Activated CD4-positive, alpha-beta T cell treated with anti-CD3 and anti-CD28 coated beads, Interleukin-2, amount 10 ng/mL, durations not matched to agents 7 days and 5 days (primary cell): ENCODE results near the gene ZNF618. TPM values are rescaled to one million over a fixed set of nuclear protein-coding genes. Genes with fewer than 3 reads are reported as not detected.

ENCODE experiments used
- CTCF ChIA-PET: fragments of 350-600 bp; sonication (Branson Sonifier 250); formaldehyde crosslinking; loops from one replicate; lab custom pipeline; 2021; ENCODE audit warnings: antibody characterized with exemption; lab: Charles Lee
- POLR2A ChIA-PET: fragments of 350-600 bp; sonication (Branson Sonifier 250); formaldehyde crosslinking; loops from one replicate; lab custom pipeline; 2021; ENCODE audit warnings: antibody characterized with exemption; lab: Charles Lee
- DNase-seq: peaks from one replicate; pipeline ENCODE4 v3.0.0-alpha.2; 2020
- H3K27ac Mint-ChIP-seq: one replicate; pipeline ENCODE4 v1.8.0; 2021; ENCODE audit warnings: mild to moderate bottlenecking, moderate library complexity, mixed read lengths
- H3K27me3 Mint-ChIP-seq: one replicate; pipeline ENCODE4 v1.8.0; 2021; ENCODE audit warnings: mixed read lengths
- H3K36me3 Mint-ChIP-seq: one replicate; pipeline ENCODE4 v1.8.0; 2021; ENCODE audit warnings: low read depth, mixed read lengths
- H3K4me1 Mint-ChIP-seq: one replicate; pipeline ENCODE4 v1.8.0; 2021; ENCODE audit warnings: mixed read lengths
- H3K4me3 Mint-ChIP-seq: one replicate; pipeline ENCODE4 v1.8.0; 2021; ENCODE audit warnings: mild to moderate bottlenecking, moderate library complexity, mixed read lengths
- H3K9me3 Mint-ChIP-seq: one replicate; pipeline ENCODE4 v1.8.0; 2021; ENCODE audit warnings: mixed read lengths
- total RNA-seq, 2 experiments: library from RNA; stranded (reverse); gene quantifications; one replicate each; pipeline ENCODE4 v1.2.3, GENCODE V29; 2021

The ZNF618 gene
- total RNA-seq, 2 experiments from 2014 or later, result 0.21 to 0.27 TPM

GRCh38 chr9:113918697-113919350, 42.7 kb downstream of the ZNF618 start:
- H3K36me3 Mint-ChIP-seq, result no peaks in the 10 kb centered on the region

GRCh38 chr9:113919382-113919781, 43.3 kb downstream of the ZNF618 start:
- ChIA-PET CTCF (no interaction called here), POLR2A (no interaction called here)
- no peak overlapping the region for H3K27ac Mint-ChIP-seq
- H3K4me3 Mint-ChIP-seq, result no peak overlapping the region
- DNase-seq, result no peak
- H3K4me1 Mint-ChIP-seq, result no peaks in the 10 kb centered on the region
- H3K9me3 Mint-ChIP-seq, result peaks cover 3% of the 10 kb centered on the region
- H3K27me3 Mint-ChIP-seq, result no peaks in the 10 kb centered on the region
- no peaks in the 10 kb centered on the region for H3K36me3 Mint-ChIP-seq

More at GRCh38 chr9:113918697-113919350, 42.7 kb downstream of the ZNF618 start:
- Mint-ChIP-seq H3K4me3 (no peak overlapping the region), H3K27me3 (no peaks in the 10 kb centered on the region), H3K27ac (no peak overlapping the region), H3K9me3 (peaks cover 3% of the 10 kb centered on the region), H3K4me1 (no peaks in the 10 kb centered on the region)
- POLR2A ChIA-PET, result no interaction called here
- no peak for DNase-seq
- CTCF ChIA-PET, result no interaction called here

- Mint-ChIP-seq H3K36me3 (no peaks in the 10 kb centered on the region), H3K4me1 (no peaks in the 10 kb centered on the region), H3K9me3 (peaks cover 3% of the 10 kb centered on the region), H3K4me3 (no peak overlapping the region), H3K27me3 (peaks cover 2% of the 10 kb centered on the region), H3K27ac (no peak overlapping the region)
- ChIA-PET CTCF (no interaction called here), POLR2A (no interaction called here)
- DNase-seq, result no peak
These were observed 43.8 kb downstream of the ZNF618 start for GRCh38 chr9:113919871-113920270.

- Mint-ChIP-seq H3K27ac (no peak overlapping the region), H3K36me3 (no peaks in the 10 kb centered on the region), H3K27me3 (peaks cover 2% of the 10 kb centered on the region), H3K9me3 (peaks cover 3% of the 10 kb centered on the region), H3K4me1 (no peaks in the 10 kb centered on the region), H3K4me3 (no peak overlapping the region)
- no peak for DNase-seq
- ChIA-PET CTCF (no interaction called here), POLR2A (no interaction called here)
These were observed 44.8 kb downstream of the ZNF618 start for GRCh38 chr9:113920872-113921271.

- no peaks in the 10 kb centered on the region for H3K36me3 Mint-ChIP-seq
- CTCF ChIA-PET, result no interaction called here
- no peak for DNase-seq
These were observed 45.4 kb downstream of the ZNF618 start for GRCh38 chr9:113921396-113921925.

GRCh38 chr9:113922160-113922559, 46.1 kb downstream of the ZNF618 start:
- H3K4me1 Mint-ChIP-seq, result no peaks in the 10 kb centered on the region
- H3K27me3 Mint-ChIP-seq, result peaks cover 2% of the 10 kb centered on the region
- no peak overlapping the region for H3K27ac Mint-ChIP-seq
- ChIA-PET POLR2A (no interaction called here), CTCF (no interaction called here)
- H3K4me3 Mint-ChIP-seq, result no peak overlapping the region
- no peak for DNase-seq
- no peaks in the 10 kb centered on the region for H3K36me3 Mint-ChIP-seq
- peaks cover 3% of the 10 kb centered on the region for H3K9me3 Mint-ChIP-seq

More at GRCh38 chr9:113921396-113921925, 45.4 kb downstream of the ZNF618 start:
- Mint-ChIP-seq H3K27me3 (peaks cover 2% of the 10 kb centered on the region), H3K9me3 (peaks cover 3% of the 10 kb centered on the region), H3K27ac (no peak overlapping the region), H3K4me1 (no peaks in the 10 kb centered on the region), H3K4me3 (no peak overlapping the region)
- POLR2A ChIA-PET, result no interaction called here

- no peaks in the 10 kb centered on the region for H3K4me1 Mint-ChIP-seq
- peaks cover 3% of the 10 kb centered on the region for H3K9me3 Mint-ChIP-seq
- no peaks in the 10 kb centered on the region for H3K36me3 Mint-ChIP-seq
- no peak overlapping the region for H3K4me3 Mint-ChIP-seq
- ChIA-PET CTCF (interaction anchor here (1.1 kb wide), 1 partner anchor 14 kb away, joined by 7 read pairs; no protein-coding TSS in a partner anchor), POLR2A (no interaction called here)
- H3K27me3 Mint-ChIP-seq, result peaks cover 2% of the 10 kb centered on the region
- H3K27ac Mint-ChIP-seq, result no peak overlapping the region
- no peak for DNase-seq
These were observed 50.1 kb downstream of the ZNF618 start for GRCh38 chr9:113926211-113926610.

GRCh38 chr9:113927277-113927676, 51.2 kb downstream of the ZNF618 start:
- Mint-ChIP-seq H3K27ac (no peak overlapping the region), H3K36me3 (no peaks in the 10 kb centered on the region), H3K4me3 (no peak overlapping the region), H3K9me3 (no peaks in the 10 kb centered on the region), H3K27me3 (peaks cover 2% of the 10 kb centered on the region), H3K4me1 (no peaks in the 10 kb centered on the region)
- CTCF ChIA-PET, result no interaction called here
- POLR2A ChIA-PET, result no interaction called here
- DNase-seq, result no peak

- no peak for DNase-seq
- no peaks in the 10 kb centered on the region for H3K36me3 Mint-ChIP-seq
- peaks cover 2% of the 10 kb centered on the region for H3K27me3 Mint-ChIP-seq
These were observed 52.2 kb downstream of the ZNF618 start for GRCh38 chr9:113928269-113928668.

GRCh38 chr9:113929634-113930389, 53.7 kb downstream of the ZNF618 start:
- no peaks in the 10 kb centered on the region for H3K36me3 Mint-ChIP-seq

More at GRCh38 chr9:113928269-113928668, 52.2 kb downstream of the ZNF618 start:
- ChIA-PET CTCF (interaction anchor here (0.8 kb wide), 1 partner anchor 53 kb away, joined by 3 read pairs; no protein-coding TSS in a partner anchor), POLR2A (no interaction called here)
- H3K4me1 Mint-ChIP-seq, result no peaks in the 10 kb centered on the region
- no peak overlapping the region for H3K27ac Mint-ChIP-seq
- H3K9me3 Mint-ChIP-seq, result no peaks in the 10 kb centered on the region
- H3K4me3 Mint-ChIP-seq, result no peak overlapping the region

GRCh38 chr9:113930390-113930783, 54.3 kb downstream of the ZNF618 start:
- Mint-ChIP-seq H3K27ac (no peak overlapping the region), H3K9me3 (no peaks in the 10 kb centered on the region), H3K27me3 (no peaks in the 10 kb centered on the region), H3K36me3 (no peaks in the 10 kb centered on the region), H3K4me1 (no peaks in the 10 kb centered on the region), H3K4me3 (no peak overlapping the region)
- no peak for DNase-seq
- CTCF ChIA-PET, result no interaction called here
- POLR2A ChIA-PET, result no interaction called here

More at GRCh38 chr9:113929634-113930389, 53.7 kb downstream of the ZNF618 start:
- DNase-seq, result no peak
- ChIA-PET POLR2A (no interaction called here), CTCF (no interaction called here)
- Mint-ChIP-seq H3K4me1 (no peaks in the 10 kb centered on the region), H3K4me3 (no peak overlapping the region), H3K27ac (no peak overlapping the region), H3K9me3 (no peaks in the 10 kb centered on the region), H3K27me3 (peaks cover under 1% of the 10 kb centered on the region)

- no peak for DNase-seq
- Mint-ChIP-seq H3K36me3 (no peaks in the 10 kb centered on the region), H3K27me3 (no peaks in the 10 kb centered on the region), H3K4me1 (no peaks in the 10 kb centered on the region), H3K9me3 (no peaks in the 10 kb centered on the region), H3K27ac (no peak overlapping the region), H3K4me3 (no peak overlapping the region)
- ChIA-PET POLR2A (no interaction called here), CTCF (no interaction called here)
These were observed 55.0 kb downstream of the ZNF618 start for GRCh38 chr9:113931140-113931539.

- CTCF ChIA-PET, result no interaction called here
- Mint-ChIP-seq H3K4me1 (no peaks in the 10 kb centered on the region), H3K4me3 (no peak overlapping the region), H3K27ac (no peak overlapping the region), H3K36me3 (no peaks in the 10 kb centered on the region), H3K9me3 (no peaks in the 10 kb centered on the region), H3K27me3 (no peaks in the 10 kb centered on the region)
- POLR2A ChIA-PET, result no interaction called here
- DNase-seq, result no peak
These were observed 55.7 kb downstream of the ZNF618 start for GRCh38 chr9:113931777-113932176.
